Vagina (tissue), 2 donors: Measurements from ENCODE around the gene HMCN1. TPM values are rescaled to one million over a fixed set of nuclear protein-coding genes. Genes with fewer than 3 reads are reported as not detected.
"Not testable (repeated sequence)": the region's sequence is repeated elsewhere in the genome, so short reads cannot be mapped to it uniquely, and the experiment has no call there.

Experiments
- DNase-seq, 2 donors: peaks; one replicate each; pipeline ENCODE4 v3.0.0-alpha.2; 2017; ENCODE audit errors: extremely low spot score in 2 of 2
- H3K27ac ChIP-seq: fragments of 200-600 bp; sonication (generic); one replicate; pipeline ENCODE4 v1.5.1; 2019
- H3K27me3 ChIP-seq: fragments of 200-600 bp; sonication (generic); one replicate; pipeline ENCODE4 v1.5.1; 2019
- H3K36me3 ChIP-seq, 2 donors: fragments of 200-600 bp; sonication (generic); one replicate each; pipeline ENCODE4 v1.5.1; 2017 to 2019
- H3K4me1 ChIP-seq: fragments of 200-600 bp; sonication (generic); one replicate; pipeline ENCODE4 v1.5.1; 2019
- H3K4me3 ChIP-seq, 2 donors: fragments of 200-600 bp; sonication (generic); 1 replicate in 1 of 2; 2 replicates in 1 of 2; pipeline ENCODE4 v1.5.1; 2016 to 2019
- H3K9me3 ChIP-seq: fragments of 200-600 bp; sonication (generic); one replicate; pipeline ENCODE4 v1.5.1; 2019
- POLR2A ChIP-seq, 2 donors: fragments of 450-650 bp; IDR thresholded peaks; one replicate each; pipeline ENCODE4 v1.6.1; 2017; ENCODE audit warnings: antibody characterized with exemption in 2 of 2, mild to moderate bottlenecking in 2 of 2, moderate library complexity in 2 of 2
- POLR2AphosphoS5 ChIP-seq, 2 donors: sonication (generic); formaldehyde crosslinking; IDR thresholded peaks; one replicate each; pipeline ENCODE4 v1.9.0; 2017; ENCODE audit warnings: antibody characterized with exemption in 2 of 2, mild to moderate bottlenecking in 2 of 2, low read depth in 1 of 2; ENCODE audit not compliant: insufficient read depth in 1 of 2
- intact Hi-C: fragments of 100-400 bp; cut with DNase I; formaldehyde crosslinking; loops from one replicate; pipeline ENCODE4 v1.15.1; 2023
- total RNA-seq: library from RNA; depleted of rRNA; stranded (reverse); fragments of >200 nt; gene quantifications from one replicate; pipeline ENCODE4 v1.2.3, GENCODE V29; 2016
- TF ChIP-seq, protein P1 (sequence below), 3 experiments: fragments of 450-650 bp in 2 of 3; fragments of 200-600 bp in 1 of 3; sonication (generic) in 1 of 3; IDR thresholded peaks; one replicate each; pipeline ENCODE4 v1.5.1; 2017 to 2019; ENCODE audit warnings: antibody characterized with exemption in 3 of 3, mild to moderate bottlenecking in 2 of 3, moderate library complexity in 2 of 3

The HMCN1 gene
- total RNA-seq, 1 donor from 2014 or later = 10.6 TPM

DNA sequence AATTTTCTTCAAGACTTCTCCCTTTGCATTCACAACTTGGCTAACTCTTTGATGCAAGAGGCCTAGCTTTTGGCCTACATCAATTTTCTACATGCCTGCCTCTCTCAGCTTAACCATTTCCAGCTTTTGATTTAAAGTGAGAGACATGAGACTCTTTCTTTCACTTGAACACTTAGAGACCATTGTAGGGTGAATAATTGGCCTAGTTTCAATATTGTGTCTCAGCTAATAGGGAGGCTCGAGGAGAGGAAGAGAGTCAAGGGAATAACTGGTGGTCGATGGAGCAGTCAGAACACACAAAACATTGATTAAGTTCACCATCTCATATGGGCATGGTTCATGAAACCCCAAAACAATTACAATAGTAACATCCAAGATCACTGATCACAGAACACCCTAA, 415.4 kb downstream of the HMCN1 start:
- H3K27ac ChIP-seq = no peak overlapping the region
- no peak for DNase-seq
- TF ChIP-seq, protein P1, sequence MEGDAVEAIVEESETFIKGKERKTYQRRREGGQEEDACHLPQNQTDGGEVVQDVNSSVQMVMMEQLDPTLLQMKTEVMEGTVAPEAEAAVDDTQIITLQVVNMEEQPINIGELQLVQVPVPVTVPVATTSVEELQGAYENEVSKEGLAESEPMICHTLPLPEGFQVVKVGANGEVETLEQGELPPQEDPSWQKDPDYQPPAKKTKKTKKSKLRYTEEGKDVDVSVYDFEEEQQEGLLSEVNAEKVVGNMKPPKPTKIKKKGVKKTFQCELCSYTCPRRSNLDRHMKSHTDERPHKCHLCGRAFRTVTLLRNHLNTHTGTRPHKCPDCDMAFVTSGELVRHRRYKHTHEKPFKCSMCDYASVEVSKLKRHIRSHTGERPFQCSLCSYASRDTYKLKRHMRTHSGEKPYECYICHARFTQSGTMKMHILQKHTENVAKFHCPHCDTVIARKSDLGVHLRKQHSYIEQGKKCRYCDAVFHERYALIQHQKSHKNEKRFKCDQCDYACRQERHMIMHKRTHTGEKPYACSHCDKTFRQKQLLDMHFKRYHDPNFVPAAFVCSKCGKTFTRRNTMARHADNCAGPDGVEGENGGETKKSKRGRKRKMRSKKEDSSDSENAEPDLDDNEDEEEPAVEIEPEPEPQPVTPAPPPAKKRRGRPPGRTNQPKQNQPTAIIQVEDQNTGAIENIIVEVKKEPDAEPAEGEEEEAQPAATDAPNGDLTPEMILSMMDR (IDR thresholded peaks at IDR 0.05) = no peak
- TF ChIP-seq POLR2A (IDR thresholded peaks at IDR 0.05) (no peak), POLR2AphosphoS5 (IDR thresholded peaks at IDR 0.05; ENCODE audit: insufficient read depth in 1 of 2, low read depth in 1 of 2) (no peak)
- no peaks in the 10 kb centered on the region for H3K27me3 ChIP-seq
- intact Hi-C loops = no loop called here
- peaks cover 4% of the 10 kb centered on the region for H3K4me1 ChIP-seq
- no peaks in the 10 kb centered on the region for H3K36me3 ChIP-seq
- no peak overlapping the region for H3K4me3 ChIP-seq
- no peaks in the 10 kb centered on the region for H3K9me3 ChIP-seq

GRCh38 chr1:186152227-186152619, 418.0 kb downstream of the HMCN1 start:
- intact Hi-C loops = no loop called here
- Histone ChIP-seq H3K4me1 (peaks cover 9% of the 10 kb centered on the region), H3K36me3 (no peaks in the 10 kb centered on the region), H3K27ac (no peak overlapping the region), H3K9me3 (no peaks in the 10 kb centered on the region), H3K4me3 (no peak overlapping the region), H3K27me3 (no peaks in the 10 kb centered on the region)
- TF ChIP-seq POLR2A (IDR thresholded peaks at IDR 0.05) (no peak), POLR2AphosphoS5 (IDR thresholded peaks at IDR 0.05; ENCODE audit: insufficient read depth in 1 of 2, low read depth in 1 of 2) (no peak)
- TF ChIP-seq, protein P1 (IDR thresholded peaks at IDR 0.05) = no peak
- no peak for DNase-seq

DNA sequence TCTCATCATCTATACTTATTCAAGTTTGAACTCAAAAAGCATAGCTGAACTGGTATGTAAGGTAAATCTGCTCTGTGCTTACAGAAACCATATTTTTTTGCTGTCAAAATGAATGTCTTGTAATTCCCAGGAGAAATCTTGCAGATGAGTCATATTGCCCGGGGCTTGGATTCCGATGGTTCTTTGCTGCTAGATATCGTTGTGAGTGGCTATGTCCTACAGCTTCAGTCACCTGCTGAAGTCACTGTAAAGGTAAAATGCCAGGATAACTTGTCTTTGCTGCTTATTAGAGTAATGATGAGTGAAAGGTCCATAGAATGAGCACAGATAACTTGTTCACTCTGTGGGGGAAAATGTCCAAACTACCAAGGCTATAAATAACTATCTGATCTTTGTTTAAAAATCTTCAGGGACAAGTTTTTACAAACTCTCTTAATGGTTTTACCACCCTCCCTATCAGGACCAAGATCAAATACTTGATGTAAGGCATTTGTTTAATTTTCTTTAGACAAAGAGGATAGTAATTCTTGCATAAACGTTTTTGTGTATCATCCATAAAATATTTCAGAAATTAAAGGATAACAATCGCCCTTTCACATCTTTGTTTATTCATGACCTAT, 418.5 kb downstream of the HMCN1 start:
- intact Hi-C loops = no loop called here
- no peak for DNase-seq

DNA sequence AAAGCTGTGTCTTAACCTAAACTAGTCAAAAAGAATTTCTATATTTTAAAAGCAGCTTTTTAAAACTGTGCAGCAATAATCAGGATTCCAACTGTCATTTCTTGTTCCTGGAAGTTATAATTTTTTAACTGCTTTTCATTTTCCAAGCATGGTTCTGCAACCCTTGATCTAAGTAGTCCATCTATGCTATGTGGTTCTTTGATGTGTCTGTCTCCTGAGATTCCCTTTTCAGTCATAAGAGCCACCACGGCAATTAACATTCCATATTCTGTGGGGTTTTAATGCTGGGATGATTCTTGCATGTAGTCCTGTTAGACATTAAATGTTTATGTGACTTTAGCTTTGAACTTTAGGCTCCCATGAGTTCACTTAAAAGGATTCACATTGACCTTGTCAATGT, 420.5 kb downstream of the HMCN1 start:
- H3K27ac ChIP-seq = no peak overlapping the region
- peaks cover 9% of the 10 kb centered on the region for H3K4me1 ChIP-seq
- intact Hi-C loops = no loop called here
- H3K27me3 ChIP-seq = no peaks in the 10 kb centered on the region
- TF ChIP-seq POLR2AphosphoS5 (IDR thresholded peaks at IDR 0.05; ENCODE audit: insufficient read depth in 1 of 2, low read depth in 1 of 2) = no peak
- no peak for TF ChIP-seq POLR2A (IDR thresholded peaks at IDR 0.05)
- TF ChIP-seq, protein P1 (IDR thresholded peaks at IDR 0.05) = no peak
- no peak for DNase-seq
- H3K9me3 ChIP-seq = no peaks in the 10 kb centered on the region
- H3K36me3 ChIP-seq = no peaks in the 10 kb centered on the region
- no peak overlapping the region for H3K4me3 ChIP-seq

More for the DNA sequence above, 418.5 kb downstream of the HMCN1 start:
- no peak for TF ChIP-seq POLR2A (IDR thresholded peaks at IDR 0.05)
- TF ChIP-seq, protein P1 (IDR thresholded peaks at IDR 0.05) = no peak
- no peak for TF ChIP-seq POLR2AphosphoS5 (IDR thresholded peaks at IDR 0.05; ENCODE audit: insufficient read depth in 1 of 2, low read depth in 1 of 2)
- no peak overlapping the region for H3K27ac ChIP-seq
- H3K9me3 ChIP-seq = no peaks in the 10 kb centered on the region
- H3K27me3 ChIP-seq = no peaks in the 10 kb centered on the region
- peaks cover 9% of the 10 kb centered on the region for H3K4me1 ChIP-seq
- H3K4me3 ChIP-seq = no peak overlapping the region
- H3K36me3 ChIP-seq = no peaks in the 10 kb centered on the region

GRCh38 chr1:186155594-186155993, 421.4 kb downstream of the HMCN1 start:
- TF ChIP-seq, protein P1 (IDR thresholded peaks at IDR 0.05) = peak in 1 of 3 experiments; percentile 28
- no peak for TF ChIP-seq POLR2A (IDR thresholded peaks at IDR 0.05)
- no peak for DNase-seq
- Histone ChIP-seq H3K27me3 (no peaks in the 10 kb centered on the region), H3K9me3 (no peaks in the 10 kb centered on the region), H3K27ac (no peak overlapping the region), H3K4me1 (peaks cover 9% of the 10 kb centered on the region), H3K36me3 (no peaks in the 10 kb centered on the region), H3K4me3 (no peak overlapping the region)
- intact Hi-C loops = no loop called here

GRCh38 chr1:186162895-186163294, 428.7 kb downstream of the HMCN1 start:
- H3K9me3 ChIP-seq, H3K4me3 ChIP-seq, H3K27ac ChIP-seq, H3K36me3 ChIP-seq, intact Hi-C loops, H3K4me1 ChIP-seq, DNase-seq, H3K27me3 ChIP-seq: not testable (repeated sequence)
